Left lobe of liver (tissue), 2 donors: Measurements from ENCODE around the gene CFAP221. TPM values are rescaled to one million over a fixed set of nuclear protein-coding genes. Genes with fewer than 3 reads are reported as not detected.

Experiments used
- ATAC-seq: fragments of 200-7000 bp; cut with Tn5 transposase; one replicate; pipeline ENCODE4 v1.9.1; 2020; ENCODE audit warnings: mild to moderate bottlenecking, moderate library complexity
- DNase-seq: peaks from one replicate; pipeline ENCODE4 v3.0.0-alpha.2; 2020; ENCODE audit warnings: low spot score
- total RNA-seq: library from RNA; stranded (reverse); gene quantifications from one replicate; pipeline ENCODE4 v1.2.1, GENCODE V29; 2021
- donor health status: DM: no; HTN: no; CAD: no; lungs with moderate emphysema.
- donor health status: DM: no; HTN: yes; CAD: no.

CFAP221 gene
- total RNA-seq, 1 donor from 2014 or later, result 1.2 TPM

GRCh38 chr2:119674711-119675500 lies 130.7 kb downstream of the CFAP221 start:
- DNase-seq (no peak), ATAC-seq (no peak)

GRCh38 chr2:119678021-119678656 lies 133.9 kb downstream of the CFAP221 start:
- peak; percentile 68 for DNase-seq

GRCh38 chr2:119679526-119679837 lies 135.2 kb downstream of the CFAP221 start:
- ATAC-seq (no peak), DNase-seq (no peak)

More at GRCh38 chr2:119678021-119678656, 133.9 kb downstream of the CFAP221 start:
- peak; percentile 63 for ATAC-seq

- DNase-seq (no peak), ATAC-seq (no peak)
Measured at GRCh38 chr2:119679846-119680245, 135.6 kb downstream of the CFAP221 start.

- ATAC-seq (no peak), DNase-seq (no peak)
Measured at GRCh38 chr2:119680457-119681202, 136.4 kb downstream of the CFAP221 start.

- DNase-seq (no peak), ATAC-seq (no peak)
Measured at GRCh38 chr2:119681203-119681867, 137.1 kb downstream of the CFAP221 start.

GRCh38 chr2:119681868-119682220 lies 137.6 kb downstream of the CFAP221 start:
- ATAC-seq, result no peak
- no peak for DNase-seq

- no peak for DNase-seq
- ATAC-seq, result no peak
Measured at GRCh38 chr2:119682578-119682977, 138.3 kb downstream of the CFAP221 start.

GRCh38 chr2:119683074-119683712 lies 138.9 kb downstream of the CFAP221 start:
- DNase-seq (no peak), ATAC-seq (no peak)

- ATAC-seq (no peak), DNase-seq (no peak)
Measured at GRCh38 chr2:119683713-119684443, 139.6 kb downstream of the CFAP221 start.

- ATAC-seq (no peak), DNase-seq (no peak)
Measured at GRCh38 chr2:119684518-119684917, 140.3 kb downstream of the CFAP221 start.

GRCh38 chr2:119688616-119689015 lies 144.4 kb downstream of the CFAP221 start:
- ATAC-seq, result no peak
- DNase-seq, result no peak

GRCh38 chr2:119689218-119689617 lies 145.0 kb downstream of the CFAP221 start:
- ATAC-seq, result no peak
- DNase-seq, result no peak

- ATAC-seq (no peak), DNase-seq (no peak)
Measured at GRCh38 chr2:119691189-119691588, 146.9 kb downstream of the CFAP221 start.

- no peak for DNase-seq
- no peak for ATAC-seq
Measured at GRCh38 chr2:119691651-119692245, 147.5 kb downstream of the CFAP221 start.

GRCh38 chr2:119692310-119692709 lies 148.1 kb downstream of the CFAP221 start:
- DNase-seq, result no peak
- no peak for ATAC-seq

- ATAC-seq (peak; percentile 18), DNase-seq (no peak)
Measured at GRCh38 chr2:119692954-119693353, 148.7 kb downstream of the CFAP221 start.

- no peak for ATAC-seq
- DNase-seq, result no peak
Measured at GRCh38 chr2:119693567-119693966, 149.3 kb downstream of the CFAP221 start.

- ATAC-seq (no peak), DNase-seq (no peak)
Measured at GRCh38 chr2:119693967-119694366, 149.7 kb downstream of the CFAP221 start.

GRCh38 chr2:119694470-119694844 lies 150.2 kb downstream of the CFAP221 start:
- ATAC-seq, result peak; percentile 23
- DNase-seq, result no peak
